GM21515 (cell line): ENCODE measurements around the gene SPDYE4.
"Not testable (repeated sequence)": the region's sequence is repeated elsewhere in the genome, so short reads cannot be mapped to it uniquely, and the experiment has no call there.

ENCODE experiments used
- ATAC-seq: cut with Tn5 transposase; IDR thresholded peaks from one replicate; pipeline ENCODE4 v1.9.1; 2021; ENCODE audit not compliant: unreplicated experiment

The SPDYE4 gene, protein sequence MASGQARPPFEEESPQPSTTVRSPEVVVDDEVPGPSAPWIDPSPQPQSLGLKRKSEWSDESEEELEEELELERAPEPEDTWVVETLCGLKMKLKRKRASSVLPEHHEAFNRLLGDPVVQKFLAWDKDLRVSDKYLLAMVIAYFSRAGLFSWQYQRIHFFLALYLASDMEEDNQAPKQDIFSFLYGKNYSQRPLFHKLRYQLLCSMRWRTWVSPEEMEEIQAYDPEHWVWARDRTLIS

DNA sequence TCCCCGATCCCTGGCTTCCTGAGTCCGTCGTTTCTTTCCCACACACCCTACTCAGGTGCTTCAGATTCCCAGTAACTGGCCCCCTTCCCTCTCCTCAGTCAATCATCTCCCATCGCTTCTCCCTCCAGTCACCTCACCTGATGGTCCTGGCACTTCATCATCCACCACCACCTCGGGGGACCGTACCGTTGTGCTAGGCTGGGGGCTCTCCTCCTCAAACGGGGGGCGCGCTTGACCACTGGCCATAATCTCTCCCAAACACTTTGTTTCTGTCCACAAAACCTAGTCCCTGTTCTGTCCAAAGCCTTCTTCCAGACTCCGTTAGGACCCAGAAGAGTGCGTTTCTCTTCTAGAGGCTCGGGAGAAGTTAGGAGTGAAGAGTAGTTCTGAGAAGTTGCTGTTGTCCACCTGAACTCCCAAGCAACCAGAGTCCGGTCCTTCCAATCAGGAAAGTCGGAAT, at the start of gene SPDYE4:
Gene SPDYE4, minus strand, starts transcription at position 410 of the 460 bp plus-strand sequence. Its CDS starts 164 bp downstream, at position 246.
- no peak for ATAC-seq

DNA sequence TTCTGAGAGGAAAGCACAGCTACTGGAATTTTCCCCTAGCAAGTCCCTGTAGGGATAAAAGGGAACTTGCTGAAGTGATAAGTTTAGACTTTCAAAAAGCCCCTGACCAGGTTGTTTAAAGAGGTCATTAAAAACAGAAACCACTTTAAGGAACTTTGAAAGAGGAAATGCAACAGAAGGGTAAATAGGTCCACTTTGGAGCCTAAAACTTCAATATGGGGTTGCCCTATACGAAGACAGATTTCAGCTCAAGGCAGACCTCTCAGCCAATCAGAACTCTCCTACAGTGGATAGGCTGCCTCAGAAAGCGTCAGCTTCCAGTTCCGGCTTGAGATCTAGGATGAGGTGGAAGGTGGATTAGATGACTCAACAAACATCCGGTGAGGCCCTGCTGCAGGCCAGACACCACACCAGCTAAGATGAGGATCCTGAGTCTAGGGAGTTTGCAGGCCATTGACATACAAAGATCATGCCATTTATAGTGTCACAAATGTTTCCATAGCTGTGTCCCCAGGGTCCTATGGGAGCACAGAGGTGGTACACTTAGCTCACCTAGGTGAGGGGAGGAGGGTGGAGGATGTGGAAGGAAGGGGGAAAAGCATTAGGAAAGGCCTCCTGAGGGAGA, 48.7 kb upstream of the SPDYE4 start:
- ATAC-seq, result peak; percentile 84

DNA sequence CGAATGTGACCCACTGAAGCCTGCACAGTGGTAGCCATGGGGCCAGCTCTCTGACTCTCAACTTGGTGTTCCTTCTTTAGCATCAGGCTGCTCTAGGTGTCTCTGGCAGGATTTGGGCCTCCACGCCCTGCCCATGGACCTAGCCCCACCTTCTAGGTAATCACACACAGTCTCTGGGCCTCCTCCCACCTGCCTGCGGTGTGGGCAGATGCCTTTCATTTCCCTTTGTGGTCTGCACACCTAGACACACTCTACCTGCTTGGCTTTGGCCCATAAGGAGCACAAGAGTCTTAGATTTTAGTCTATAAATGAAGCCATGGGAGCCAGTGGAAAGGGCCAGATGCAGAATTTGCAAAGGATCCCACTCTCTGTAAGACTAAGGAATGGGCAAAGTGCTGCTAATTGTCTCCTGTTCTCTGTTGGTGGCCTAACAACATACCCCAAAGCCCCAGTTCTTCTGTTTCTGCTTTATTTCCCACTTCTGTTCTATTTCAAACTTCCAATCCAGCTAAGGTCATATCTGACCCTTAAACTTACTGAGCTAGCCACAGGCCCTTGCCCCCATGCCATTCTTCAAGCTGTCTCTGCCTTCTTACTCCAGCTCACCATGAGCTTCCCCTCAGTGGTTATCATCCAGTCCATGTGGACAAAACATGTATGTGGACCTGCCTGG, 48.0 kb upstream of the SPDYE4 start:
- no peak for ATAC-seq

DNA sequence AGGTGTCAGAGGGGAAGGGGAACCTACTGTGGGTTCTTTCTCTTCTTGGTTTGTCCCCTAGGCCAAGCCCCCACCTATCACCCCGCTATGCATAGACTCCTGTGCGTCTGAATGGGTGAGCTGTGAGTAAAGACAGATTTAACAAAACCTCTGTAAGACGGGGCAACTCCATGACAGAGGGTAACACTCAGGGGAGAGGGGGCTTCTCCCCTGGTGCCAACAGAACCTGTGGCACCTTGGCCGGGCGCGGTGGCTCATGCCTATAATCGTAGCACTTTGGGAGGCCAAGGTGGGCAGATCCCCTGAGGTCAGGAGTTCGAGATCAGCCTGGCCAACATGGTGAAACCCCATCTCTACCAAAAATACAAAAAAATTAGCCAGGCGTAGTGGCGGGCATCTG, 47.0 kb upstream of the SPDYE4 start:
- not testable (repeated sequence) for ATAC-seq

DNA sequence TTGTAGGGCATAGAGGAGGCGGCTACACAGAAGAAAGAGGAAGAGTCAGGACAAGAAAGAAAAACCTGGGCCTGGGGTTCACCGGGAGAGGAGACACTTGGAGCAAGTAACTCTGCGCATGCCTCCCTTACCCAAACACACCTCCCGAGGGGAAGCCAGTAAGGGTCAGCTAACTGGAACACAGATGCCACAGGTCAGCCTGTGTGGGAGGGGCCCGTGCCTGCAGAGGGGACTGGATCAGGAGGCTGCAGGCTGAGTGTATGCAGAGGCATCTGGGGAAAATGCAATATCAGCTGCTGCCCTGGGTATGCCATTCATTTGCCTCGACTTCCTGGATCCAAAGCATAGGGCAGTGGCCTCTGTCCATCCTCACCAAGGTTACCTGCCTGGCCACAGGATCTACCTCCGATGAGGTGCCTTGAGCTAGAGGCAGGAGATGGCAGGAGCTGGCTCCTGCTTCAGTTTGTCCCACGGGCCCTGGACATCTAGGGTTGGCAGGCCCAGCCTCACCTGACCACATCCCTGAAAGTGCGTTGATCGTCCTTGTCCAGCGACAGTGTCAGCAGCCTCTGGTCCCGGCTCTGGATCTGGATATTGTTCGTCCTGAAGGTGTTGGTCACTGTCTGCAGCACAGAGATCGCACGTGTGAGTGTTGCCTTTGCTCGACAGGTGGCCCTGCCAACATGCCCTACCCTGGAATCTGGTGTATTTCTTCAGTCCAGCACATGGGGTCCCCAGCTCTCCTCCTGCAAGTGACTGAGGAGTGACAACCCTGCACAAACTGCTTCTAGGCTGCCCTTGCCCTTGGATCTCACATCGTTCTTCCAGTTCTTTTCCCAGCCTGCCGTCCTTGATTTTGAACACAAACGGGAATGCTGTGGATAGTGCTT, 45.4 kb upstream of the SPDYE4 start:
- ATAC-seq, result no peak

DNA sequence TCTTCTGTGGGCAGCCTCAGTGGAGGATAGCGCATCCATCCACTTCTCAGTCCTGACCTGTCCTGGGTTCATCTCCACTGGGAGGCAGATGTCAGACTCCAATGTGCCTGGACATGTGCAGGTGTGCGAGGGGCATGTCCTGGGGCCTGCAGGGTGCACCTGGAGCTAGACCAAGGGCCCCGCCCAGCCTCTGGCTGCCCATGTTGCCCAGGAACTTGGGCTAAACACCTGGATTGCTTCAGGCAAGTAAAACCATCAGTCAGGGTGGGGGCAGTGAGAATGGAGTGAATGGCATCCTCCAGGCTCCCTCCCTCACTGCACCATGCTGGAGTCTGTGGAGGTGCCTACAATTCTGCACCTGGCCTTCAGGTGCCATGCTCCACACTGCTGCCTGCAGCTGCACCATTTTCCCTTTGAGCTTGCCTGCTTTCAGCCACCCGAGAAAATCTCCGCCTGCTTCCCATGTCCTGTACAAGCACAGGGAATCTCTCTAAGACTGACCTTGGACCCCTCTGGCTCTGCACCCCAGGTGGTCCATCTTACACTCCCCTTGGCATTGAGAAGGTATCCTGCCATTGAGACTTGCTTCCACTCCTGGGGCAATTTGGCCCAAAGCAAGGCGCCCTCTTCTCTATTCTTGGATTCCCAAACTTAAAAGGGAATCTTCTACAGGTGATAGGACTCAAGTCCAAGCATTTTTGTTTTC, 42.9 kb upstream of the SPDYE4 start:
- no peak for ATAC-seq

DNA sequence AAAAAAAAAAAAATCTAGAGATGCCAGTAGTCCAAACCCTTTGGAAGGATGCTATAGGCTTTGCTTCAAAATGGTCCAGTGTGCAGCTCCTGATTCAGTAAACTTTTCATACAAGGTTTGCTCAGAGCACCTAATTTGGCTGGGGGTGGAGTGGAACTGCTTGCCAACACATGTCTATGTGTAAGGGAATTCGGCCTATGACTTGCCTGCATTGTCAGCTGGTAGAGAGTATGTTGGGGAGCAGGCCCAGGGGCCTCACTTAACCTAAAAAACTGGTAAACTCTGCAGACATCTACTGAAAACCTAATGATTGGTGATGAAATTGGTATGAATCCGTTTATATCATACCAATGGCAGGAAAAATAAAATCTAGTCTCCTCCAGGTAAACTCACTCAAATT, 42.3 kb upstream of the SPDYE4 start:
- no peak for ATAC-seq

DNA sequence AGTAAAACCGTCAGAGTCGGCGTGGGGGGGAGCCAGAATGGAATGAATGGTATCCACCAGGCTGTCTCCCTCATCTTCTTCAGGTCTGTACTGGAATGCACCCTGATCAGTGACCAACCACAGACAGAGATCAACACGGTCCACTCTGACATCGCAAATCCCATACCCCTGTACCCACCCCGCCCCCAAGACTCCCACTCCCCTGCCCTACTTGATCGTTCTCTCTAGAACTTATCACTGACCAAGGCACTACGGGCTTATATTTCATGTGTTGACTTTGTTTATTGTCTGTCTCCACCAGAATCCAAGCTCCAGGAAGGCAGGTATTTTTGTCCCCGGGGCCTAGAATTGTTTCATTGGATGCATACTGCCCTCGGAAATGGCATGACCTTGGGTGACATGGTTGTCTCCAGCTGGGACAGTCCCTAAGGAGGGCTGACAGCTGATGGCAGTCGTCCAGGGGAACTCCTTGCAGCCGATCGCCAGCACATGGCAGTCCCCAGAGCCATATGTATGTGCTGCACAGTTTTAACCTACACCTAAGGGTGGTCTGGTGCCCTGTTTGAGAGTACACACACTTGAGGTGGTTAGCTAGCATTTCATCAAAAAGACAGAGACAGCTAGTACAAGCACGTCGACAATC, 41.3 kb upstream of the SPDYE4 start:
- no peak for ATAC-seq

DNA sequence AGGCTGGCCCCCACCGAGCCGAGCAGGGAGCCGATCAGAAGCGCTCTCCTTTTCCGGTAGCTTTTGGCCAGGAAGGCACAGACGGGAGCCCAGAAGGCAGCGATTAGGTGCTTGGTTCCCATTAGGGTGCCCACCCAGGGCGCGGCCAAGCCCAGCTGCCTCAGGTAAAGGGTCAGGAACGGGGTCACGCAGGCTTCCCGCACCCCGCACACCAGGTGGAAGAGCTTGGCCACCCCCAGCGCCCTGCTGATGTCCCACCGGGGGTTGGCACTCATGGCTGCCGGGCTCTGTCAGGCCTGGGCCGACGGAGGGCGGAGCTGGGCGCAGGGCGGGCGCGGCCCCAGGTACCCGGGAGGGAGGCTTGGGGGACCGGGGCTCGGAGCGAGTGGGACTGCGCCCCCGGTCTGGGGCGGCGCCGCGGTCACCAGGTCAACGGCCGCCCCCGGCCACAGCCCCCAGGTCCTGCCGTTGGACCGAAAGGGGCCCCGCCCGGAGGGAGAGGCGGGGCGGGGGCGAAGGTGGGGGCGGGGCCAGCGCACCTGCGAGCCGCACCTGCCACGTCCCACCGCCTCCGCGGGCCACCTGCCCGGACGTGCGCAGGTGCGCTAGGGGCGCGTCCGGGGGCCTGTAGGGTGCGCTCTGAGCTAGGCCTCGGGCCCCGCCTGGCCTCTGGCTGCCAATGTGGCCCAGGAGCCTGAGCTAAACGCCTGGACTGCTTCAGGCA, 40.7 kb upstream of the SPDYE4 start, which contains the start of gene MFSD6L:
Gene MFSD6L, minus strand, starts transcription at position 520 of the 724 bp plus-strand sequence. Its CDS starts 245 bp downstream, at position 275.
- ATAC-seq, result no peak

DNA sequence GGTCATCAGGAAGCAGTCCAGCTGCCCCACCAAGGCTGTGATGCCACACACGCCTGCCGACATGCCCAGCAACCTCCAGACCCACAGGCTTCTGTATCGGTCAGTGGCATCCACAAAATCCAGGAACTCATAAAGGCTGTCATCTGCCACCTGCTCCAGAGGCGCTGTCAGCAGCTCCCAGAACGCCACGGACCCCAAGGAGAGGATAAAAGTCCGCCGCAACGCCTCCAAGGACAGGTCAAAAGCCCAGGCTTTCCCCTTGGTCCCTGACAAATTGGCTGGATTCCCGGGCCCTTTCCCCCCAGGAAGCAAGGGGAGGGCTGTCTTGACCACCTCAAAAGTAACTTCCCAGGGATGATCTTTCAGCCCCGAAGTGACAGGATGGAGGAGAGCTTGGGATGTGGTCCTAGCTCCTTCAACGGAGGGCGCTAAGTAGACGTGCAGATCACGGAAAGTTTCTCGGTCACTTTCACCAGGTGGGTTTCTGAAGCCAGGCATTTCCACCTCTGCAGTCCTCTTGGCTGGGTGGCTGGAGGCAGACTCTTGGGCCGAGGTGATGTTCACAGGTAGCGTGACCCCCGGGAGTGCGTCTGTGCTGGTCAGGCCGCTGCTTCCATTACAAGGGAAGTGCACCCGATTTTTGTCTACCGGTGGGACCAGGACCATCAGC, 40.0 kb upstream of the SPDYE4 start:
- no peak for ATAC-seq

DNA sequence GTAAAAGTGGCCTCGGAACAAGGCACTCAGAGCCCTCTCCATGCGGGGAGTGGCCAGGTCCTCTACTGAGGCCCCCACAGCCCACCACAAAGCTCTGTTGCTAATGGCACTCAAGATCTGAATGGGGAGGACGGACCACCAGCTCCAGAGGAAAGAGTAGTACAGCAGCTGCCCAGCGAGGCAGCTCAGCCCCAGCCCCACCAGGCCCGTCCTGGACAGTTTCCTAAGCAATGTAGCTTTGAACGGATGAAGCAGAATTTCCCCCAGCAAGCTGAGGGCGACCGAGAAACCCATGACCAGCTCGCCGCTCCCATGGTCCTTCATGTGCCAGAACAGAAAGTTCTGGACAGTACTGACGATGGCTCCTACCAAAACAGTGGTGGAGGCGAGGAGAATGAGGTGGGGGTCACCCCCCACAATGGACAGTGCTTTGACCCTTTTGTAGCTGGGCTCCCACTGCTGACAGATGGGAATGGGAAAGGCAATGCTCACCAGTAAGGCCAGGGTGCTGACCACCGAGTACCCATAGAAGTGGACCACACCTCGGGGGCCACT, 39.4 kb upstream of the SPDYE4 start:
- no peak for ATAC-seq

DNA sequence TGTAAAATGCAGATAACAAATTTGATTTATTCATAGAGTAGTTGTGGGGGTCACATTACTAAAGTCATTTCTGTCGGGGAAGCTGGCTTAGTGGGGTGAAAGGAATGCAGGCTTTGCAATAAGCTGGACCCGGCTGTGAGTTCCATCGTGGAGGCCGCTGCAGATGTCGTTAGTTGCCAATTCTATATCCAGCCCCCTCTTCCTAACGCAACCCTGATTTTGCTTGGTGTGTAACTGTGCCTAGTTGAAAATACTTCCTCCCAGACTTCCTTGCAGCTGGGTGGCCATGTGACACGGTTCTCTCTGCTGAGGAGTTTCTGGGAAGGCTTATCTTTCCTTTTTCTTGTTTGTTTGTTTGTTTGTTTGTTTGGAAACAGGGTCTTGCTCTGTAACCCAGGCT, 36.3 kb upstream of the SPDYE4 start:
- ATAC-seq, result no peak

DNA sequence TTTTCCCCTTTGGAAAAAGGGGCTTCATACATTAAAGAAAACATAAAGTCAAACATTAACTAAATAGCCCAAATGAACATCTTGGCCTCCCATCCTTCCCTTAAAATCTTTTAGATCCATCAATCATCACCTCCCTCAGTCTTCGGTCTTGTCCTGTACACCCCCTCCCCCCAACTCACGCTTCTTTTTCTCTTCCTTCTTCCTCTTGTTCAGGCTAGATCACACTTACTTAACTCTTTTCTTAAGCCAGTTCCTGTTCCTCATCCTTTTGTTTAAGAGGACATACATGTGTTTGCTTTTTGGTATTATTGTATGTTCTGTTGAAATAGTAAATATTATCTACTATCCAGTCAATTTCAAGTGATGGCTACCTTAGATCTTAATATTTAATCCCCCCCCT, 35.3 kb upstream of the SPDYE4 start:
- ATAC-seq, result no peak

DNA sequence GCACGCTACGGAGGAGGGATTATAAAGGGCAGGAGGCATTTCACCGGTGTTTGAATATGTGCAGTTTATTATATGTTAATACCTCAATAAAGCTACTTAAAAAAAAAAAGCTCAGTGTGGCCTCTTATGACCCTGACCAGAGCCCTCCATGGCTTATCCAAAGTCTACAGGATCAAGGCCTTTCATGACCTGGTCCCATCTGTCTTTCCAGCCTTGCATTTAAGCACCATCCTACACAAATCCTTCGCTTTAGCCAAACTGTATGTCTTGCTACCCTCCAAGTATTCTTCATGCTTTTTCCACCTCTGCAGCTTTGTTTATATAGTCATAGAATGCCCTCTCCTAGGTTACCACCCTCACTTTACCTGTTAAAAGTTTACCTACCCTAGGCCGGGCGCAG, 34.3 kb upstream of the SPDYE4 start:
- ATAC-seq, result no peak

DNA sequence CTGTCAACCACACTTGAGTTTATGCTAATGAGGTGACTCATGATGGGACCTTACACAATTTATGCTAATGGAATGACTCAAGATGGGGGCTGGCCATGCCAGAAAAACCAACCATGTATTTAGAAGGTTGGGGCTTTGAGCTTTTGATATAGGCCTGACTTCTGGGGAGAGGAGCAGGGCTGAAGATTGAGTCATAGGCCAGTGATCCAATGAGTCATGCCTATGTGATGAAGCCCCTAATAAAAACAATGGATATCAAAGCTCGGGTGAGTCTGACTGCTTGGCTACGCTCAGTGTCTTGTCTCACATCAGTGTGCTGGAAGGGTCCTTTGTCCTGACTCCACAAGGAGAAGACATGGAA, 33.5 kb upstream of the SPDYE4 start:
- no peak for ATAC-seq

DNA sequence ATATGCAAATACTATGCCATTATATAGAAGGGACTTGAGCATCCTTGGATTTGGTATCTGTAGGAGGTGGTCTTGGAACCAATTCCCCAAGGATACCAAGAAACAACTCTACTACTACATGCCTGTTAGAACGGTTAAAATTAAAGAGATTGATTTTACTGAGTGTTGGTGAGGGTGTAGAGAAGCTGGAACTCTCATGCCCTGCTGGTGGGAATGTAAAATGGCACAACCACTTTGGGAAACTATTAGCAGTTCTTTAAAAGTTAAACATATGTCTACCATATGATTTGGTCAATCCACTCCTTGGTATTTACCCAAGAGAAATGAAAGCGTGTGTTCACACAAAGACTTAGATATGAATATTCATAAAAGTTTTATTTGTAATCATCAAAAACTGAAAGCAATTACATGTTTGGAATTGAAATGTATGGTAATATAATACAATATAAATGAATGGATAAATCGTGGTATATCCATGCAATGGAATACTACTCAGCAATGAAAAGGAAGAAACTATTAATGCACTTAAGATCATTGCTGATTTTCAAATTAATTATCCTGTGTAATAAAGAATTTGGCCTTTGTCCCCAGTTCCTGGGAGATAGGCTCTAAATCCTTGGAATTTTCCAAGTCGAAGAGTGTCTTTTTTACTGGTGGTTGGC, 33.0 kb upstream of the SPDYE4 start:
- no peak for ATAC-seq

DNA sequence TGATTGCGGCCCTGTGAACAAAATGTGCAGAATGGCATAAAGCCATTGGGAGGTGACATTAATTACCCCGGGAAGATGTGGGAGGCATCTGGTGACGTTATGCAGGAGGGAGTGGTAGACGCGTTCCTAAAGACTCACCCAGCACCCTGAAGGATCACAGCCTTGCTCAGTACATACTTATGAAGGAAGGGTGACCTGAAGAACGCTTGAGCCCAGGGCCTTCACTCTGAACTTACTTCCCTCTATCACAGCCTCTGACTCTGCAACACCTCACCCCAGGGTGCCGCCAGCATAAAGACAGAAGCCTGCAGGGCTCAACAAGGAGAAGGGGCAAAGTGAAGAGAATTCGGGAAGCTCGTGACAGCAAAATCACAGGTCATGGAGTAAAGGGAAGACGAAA, 31.4 kb upstream of the SPDYE4 start:
- no peak for ATAC-seq

DNA sequence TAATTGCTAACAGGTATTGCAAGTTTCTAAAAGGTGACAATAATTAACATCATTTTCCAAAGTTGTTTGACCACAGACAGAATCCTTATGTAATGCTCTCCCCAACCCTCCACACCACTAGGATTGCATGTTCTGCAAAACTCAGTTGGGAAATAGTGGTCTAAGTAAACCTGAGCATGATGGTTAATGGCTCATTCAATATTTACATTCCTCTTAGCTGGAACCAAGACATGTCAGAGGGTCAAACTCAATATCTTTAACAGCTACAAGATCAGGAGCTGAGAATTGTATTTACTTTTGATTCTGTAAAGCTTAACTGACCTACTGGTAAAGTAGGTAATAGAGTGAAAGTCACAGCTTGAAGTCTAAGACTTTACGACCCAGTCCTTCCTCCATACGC, 30.7 kb upstream of the SPDYE4 start:
- ATAC-seq, result no peak
